H54 (cell line): ENCODE results near the gene FFAR2.
"Not testable (repeated sequence)": the region's sequence is repeated elsewhere in the genome, so short reads cannot be mapped to it uniquely, and the experiment has no call there.

Experiments used
- DNase-seq: peaks from one replicate; pipeline ENCODE4 v3.0.0; 2011; ENCODE audit warnings: low spot score, mixed read lengths; ENCODE audit not compliant: insufficient read length
- FAIRE-seq: peaks from 3 replicates; lab custom pipeline; 2011; peaks lifted over from hg19 to GRCh38; lab: Jason Lieb, UNC
- POLR2A ChIP-seq: IDR thresholded peaks from 2 replicates; pipeline ENCODE4 v1.6.1; 2011; ENCODE audit warnings: low read depth, mild to moderate bottlenecking, low read length

The FFAR2 gene

DNA sequence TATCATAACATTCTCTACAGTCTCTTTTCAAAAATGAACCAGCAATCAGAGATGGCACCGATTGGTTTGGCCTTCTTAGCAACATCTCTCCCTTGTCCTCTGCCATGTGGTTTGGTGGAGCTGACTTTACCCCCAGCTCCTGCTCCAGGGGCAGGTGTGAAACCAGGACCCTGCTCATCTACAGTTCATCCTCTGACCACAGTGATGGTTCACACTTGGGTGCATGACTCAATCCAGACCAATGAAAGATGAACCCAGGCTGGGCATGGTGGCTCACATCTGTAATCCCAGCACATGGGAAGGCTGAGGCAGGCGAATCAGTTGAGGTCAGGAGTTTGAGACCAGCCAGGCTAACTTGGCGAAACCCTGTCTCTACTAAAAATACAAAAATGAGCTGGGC is 33.6 kb upstream of the FFAR2 start:
- DNase-seq (no peak), FAIRE-seq (no peak)
- TF ChIP-seq POLR2A: no peak

DNA sequence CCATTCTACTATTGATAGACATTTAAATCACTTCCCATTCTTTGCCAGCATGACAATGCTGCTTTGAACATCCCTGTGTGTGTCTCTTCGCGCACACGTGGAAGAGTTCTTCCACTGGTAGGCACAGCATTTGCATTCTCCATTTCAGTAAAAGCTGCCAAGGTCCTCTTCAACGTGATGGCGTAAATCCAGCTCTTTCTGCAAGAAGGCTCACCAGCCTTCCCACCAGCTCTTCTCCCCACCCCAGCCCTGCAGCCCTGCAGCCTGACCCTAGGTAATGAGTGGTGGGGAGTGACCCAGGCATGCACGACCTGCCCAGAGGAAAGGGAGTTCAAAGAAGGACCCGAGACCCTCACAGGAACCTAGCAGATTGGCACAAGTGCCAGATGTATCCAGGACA is 31.7 kb upstream of the FFAR2 start:
- FAIRE-seq: no peak
- TF ChIP-seq POLR2A: no peak
- DNase-seq: no peak

DNA sequence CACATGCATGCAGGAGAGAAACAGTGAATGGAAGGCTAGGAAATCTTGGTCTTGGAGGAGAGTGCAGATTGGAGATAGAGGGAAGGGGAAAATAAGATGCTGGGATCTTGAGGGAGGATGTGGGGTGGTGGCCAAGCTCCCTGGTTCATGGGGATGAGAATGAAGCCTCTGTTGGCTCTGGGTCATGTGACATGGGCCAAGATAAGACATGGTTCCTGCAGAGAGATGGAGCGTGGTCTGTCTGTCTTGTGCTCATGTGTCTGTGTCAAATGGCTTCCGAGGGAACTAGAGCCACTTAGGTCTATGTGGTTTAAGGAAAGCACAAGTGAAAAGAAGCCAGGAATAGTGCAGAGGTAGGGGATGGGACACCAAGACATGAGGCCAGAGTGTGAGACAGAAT is 30.8 kb upstream of the FFAR2 start:
- no peak for FAIRE-seq
- no peak for DNase-seq
- no peak for TF ChIP-seq POLR2A

DNA sequence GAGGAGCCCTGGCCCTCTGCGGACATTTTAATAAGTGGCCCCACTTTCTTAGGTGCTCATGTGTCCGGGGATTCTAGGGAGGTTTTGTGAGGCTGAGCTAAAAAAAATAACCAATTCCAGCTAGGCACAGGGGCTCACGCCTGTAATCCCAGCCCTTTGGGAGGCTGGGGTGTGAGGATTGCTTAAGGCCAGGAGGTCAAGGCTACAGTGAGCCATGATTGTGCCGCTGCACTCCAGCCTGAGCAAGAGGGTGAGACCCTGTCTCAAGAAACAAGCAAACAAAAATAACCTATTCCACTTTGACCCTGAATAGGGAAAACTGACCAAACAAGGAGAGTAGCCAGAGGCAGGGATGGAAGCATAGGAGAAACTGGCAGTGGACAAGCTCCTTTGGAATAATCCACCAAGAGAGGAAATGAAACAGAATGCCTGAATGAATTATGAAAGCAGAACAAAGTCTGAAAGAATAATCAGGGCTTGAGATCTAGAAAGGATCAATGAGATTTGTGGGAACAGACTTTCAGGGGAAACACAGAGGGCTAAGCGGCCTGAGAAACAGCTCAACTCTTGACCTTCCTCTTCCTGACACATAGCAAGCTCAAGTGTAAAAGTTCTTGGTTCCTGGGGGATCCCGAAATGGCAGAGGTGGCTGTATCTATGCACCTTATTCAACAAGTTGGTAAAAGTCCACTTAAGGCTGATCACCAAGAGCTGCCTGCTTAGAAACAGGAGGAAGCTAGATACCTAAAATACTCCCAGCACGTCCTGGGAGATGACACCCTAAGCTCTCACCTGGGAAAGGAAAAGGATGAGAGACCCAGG is 30.1 kb upstream of the FFAR2 start:
- no peak for FAIRE-seq

DNA sequence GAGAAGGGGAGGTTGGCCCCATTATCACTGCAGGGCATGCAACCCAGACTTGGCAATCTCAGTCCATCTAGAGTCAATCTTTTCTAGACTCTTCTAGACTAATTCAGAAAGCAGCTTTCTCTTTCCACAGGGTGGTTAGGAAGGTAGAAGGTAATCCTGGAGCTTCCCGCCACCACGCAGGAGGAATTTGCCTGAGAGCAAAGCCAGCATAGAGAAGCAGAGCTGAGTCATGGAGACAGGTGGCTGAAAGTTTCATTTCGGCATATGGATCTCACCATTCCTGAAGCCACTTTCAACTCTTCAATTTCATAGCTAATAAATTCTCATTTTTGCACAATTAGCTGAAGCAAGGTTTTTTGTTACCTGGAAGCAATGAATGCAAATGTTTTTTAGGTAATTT is 29.0 kb upstream of the FFAR2 start:
- DNase-seq (no peak), FAIRE-seq (no peak)
- no peak for TF ChIP-seq POLR2A

More for the DNA sequence above, 30.1 kb upstream of the FFAR2 start:
- DNase-seq: no peak
- TF ChIP-seq POLR2A: no peak

DNA sequence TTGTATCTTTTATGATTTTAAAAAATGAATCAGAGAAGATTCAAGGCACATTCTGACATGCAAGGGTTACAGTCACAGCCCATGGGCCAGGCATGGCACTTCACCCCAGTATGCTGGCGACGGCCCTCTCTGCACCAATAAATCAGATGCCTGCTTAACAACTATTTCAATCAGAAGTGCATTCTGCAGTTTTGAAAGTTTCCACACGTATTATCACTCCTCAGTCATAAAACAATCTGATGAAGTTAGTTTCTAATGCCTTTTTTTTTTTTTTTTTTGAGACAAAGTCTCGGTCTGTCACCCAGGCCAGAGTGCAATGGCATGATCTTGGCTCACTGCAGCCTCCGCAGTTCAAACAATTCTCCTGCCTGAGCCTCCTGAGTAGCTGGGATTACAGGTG is 28.3 kb upstream of the FFAR2 start:
- no peak for DNase-seq
- no peak for TF ChIP-seq POLR2A
- FAIRE-seq: no peak

DNA sequence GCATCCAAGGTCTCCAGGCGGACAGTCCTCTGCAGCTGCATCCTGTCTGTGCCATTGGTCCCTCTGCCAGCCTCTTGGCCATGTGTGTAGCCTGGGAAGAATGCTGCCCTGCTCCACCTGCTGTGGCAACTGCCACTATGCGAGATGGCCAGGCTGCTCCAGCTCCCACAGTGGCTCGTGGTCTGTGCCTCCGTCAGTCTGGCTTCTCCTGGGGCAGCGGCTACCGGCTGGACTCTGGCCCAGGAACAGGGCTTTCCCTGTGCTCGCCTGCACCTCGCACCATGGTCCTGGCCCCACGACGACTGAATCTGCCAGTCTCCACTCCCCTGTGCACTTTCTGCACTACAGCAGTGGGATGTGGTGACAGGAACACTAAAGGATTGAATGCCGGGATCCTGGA is 26.7 kb upstream of the FFAR2 start:
- DNase-seq (no peak), FAIRE-seq (no peak)
- no peak for TF ChIP-seq POLR2A

DNA sequence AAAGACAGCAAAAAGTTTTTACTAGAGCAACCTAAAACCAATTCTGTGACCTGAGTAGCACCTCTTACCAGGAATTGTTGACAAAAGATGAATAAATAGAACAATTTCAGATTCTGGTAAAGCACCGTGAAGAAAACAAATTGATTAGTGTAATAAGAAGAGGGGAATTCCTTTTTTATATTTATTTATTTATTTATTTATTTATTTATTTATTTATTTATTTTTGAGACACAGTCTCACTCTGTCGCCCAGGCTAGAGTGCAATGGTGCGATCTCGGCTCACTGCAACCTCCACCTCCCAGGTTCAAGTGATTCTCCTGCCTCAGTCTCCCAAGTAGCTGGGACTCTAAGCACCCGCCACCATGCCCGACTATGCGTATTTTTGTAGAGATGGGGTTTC is 24.7 kb upstream of the FFAR2 start:
- not testable (repeated sequence) for DNase-seq, FAIRE-seq

DNA sequence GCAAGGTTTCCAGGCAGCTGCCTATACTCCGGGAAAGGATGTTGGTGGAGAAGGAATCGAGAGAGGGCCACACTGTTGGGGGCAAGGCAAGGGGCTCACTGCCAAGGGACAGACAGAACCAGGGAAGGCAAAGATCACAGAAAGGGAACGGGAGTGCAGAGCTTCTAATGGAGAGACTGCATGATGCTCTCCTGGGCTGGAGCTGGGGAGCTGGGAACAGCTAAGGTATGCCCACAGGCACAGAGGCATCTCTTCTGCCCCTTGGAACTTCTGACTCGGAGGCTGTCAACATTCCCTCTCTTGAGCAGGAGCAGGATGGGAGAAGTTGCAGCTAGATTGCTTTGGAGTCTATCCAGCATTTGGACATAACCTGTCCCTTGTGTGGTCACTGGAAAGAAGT is 22.4 kb upstream of the FFAR2 start:
- FAIRE-seq (no peak), DNase-seq (no peak)
- TF ChIP-seq POLR2A: no peak

DNA sequence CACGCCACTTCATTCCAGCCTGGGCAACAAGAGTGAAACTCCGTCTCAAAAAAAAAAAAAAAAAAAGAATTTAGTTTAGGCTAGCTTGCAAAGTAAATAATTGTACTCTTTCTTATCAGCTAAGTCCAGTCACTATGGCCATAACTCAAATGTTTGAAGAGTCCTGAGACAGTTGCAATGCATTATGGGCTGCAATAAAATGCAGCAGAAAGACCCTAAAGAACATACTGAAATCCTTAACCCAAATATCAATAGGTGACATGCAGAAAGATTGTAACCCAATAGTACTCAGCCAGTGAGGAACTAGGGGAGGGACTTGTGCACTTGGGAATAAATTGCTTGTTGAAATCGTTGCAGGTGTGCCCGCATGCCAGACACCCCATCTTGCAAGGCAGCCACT is 20.9 kb upstream of the FFAR2 start:
- DNase-seq (no peak), FAIRE-seq (no peak)
- TF ChIP-seq POLR2A: no peak

DNA sequence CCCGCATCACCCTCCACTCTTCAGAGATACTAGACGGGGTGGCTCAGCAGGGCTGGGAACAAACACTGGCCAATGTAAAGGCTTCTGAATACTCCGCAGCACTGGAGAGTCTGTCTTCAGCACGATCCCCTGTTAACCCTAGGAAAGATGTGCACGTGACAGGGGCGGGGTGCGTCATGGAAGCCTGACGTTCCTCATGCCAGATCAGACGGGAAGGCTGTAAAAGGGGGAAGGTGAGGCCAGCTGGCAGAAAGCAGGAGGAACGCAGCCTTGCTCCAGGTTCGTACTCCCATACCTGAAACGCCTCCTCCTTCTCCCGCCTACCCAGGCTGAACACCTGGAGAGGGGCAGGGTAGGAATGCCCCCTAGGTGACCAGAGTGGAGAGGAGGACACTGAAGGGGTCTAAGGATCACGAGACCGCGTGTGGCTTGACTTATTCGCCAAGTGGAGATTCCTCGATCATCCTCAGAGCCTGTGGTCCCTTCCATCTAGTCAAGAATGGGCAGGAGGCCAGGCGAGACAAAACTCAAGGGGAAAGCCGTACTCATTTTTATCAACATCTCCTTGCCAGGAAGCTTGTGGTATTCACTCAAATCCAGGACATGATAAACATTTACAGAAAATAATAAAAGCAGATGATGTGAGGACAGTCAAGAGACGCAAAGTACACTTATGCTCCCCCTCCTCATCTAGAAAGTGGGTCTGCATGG is 18.2 kb upstream of the FFAR2 start:
- TF ChIP-seq POLR2A: no peak
- no peak for DNase-seq
- FAIRE-seq: no peak

DNA sequence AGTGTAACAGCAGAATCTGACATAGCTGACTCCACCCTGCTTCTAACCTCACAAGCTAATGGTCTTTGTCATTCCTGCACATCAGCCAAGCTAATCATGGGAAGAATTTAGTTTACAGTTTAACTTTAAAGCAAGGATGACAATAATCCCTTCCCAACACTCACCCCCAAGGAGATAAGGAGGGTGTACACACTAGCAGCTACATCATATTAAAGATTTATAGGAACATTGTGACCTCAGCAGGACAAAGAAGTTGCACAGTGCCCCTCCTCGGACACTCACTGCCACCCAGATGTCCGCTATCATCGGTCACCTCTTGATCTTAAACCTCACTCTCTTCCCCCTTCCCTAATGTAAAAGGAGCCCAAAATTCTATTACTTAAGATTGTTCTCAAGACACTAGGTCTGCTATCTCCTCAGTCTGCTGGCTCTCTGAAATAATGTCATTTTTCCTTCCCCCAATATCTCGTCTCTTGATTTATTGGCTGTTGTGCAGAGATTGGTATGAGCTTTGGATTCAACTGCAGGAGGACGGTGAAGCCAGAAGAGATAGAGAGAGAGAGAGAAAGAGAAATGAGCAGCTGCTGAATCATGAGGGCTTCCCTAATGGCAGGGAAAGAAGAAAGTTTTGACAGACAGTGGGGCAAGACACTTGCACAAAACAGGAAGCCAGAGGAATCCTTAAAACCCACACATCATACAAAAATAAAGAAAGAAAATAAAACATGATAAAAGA is 17.5 kb upstream of the FFAR2 start:
- no peak for DNase-seq
- no peak for FAIRE-seq
- TF ChIP-seq POLR2A: no peak

DNA sequence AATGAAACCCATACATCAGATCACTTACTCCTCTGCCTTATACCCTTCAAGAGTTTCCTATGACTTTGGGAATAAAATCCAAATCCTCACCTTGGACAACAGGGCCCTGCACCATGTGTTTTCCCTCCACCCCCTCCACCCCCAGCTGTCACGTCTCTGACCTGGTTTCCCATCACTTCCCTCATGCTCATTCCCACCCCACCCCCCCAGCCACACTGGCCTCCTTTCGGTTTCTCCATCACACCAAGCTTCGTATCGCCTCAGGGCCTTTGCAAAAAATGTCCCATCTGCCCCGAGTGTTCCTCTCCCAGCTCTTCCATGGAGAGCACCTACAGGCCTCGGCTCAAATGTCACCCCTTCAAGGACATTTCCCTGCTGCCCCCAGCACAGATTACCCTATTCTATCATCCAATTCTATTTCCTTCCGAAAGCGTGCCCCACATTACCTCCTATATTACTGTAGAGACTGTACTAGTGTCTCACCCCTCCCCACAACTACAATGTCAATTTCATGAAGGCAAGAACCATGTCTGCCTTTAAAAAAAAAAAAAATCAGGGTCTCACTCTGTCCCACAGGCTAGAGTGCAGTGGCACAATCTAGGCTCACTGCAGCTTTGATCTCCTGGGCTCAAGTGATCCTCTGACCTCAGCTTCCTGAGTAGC is 16.8 kb upstream of the FFAR2 start:
- TF ChIP-seq POLR2A: no peak

DNA sequence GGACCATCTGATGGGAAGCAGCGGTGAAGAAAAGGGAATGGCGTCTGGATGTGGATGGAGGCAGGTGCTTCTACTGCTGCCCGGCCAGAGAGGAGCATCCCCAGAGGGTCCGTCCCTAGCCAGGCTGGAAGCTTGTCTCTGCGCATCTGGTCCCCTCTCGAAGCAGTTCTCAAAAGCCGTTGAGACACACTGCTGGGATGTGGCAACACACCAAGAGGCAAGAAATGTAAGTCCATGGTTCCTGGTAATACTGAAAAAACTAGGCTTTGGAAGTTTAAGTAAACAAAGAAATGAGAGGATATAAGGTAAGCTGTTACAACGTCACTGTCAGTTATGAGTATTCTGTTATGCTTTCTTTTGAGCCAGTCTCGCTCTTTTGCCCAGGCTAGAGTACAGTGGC is 15.1 kb upstream of the FFAR2 start:
- FAIRE-seq (no peak), DNase-seq (no peak)
- no peak for TF ChIP-seq POLR2A

More for the DNA sequence above, 16.8 kb upstream of the FFAR2 start:
- no peak for DNase-seq
- no peak for FAIRE-seq
